Measurements from ENCODE around the gene CDK5R2.
"Not testable (repeated sequence)": the region's sequence is repeated elsewhere in the genome, so short reads cannot be mapped to it uniquely, and the experiment has no call there.

CDK5R2 gene

DNA sequence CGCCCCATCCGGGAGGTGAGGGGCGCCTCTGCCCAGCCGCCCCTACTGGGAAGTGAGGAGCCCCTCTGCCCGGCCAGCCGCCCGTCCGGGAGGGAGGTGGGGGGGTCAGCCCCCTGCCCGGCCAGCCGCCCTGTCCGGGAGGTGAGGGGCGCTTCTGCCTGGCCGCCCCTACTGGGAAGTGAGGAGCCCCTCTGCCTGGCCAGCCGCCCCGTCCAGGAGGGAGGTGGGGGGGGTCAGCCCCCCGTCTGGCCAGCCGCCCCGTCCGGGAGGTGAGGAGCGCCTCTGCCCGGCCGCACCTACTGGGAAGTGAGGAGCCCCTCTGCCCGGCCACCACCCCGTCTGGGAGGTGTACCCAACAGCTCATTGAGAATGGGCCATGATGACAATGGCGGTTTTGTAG is 27.7 kb upstream of the CDK5R2 start:
- H3K27ac ChIP-seq (ENCODE audit: low read depth, low read length); H3K36me3 ChIP-seq (ENCODE audit: control insufficient read depth, low read length); H3K9me2 ChIP-seq (replicated peaks; ENCODE audit: control insufficient read depth, low read length); H3K9me3 ChIP-seq (ENCODE audit: control insufficient read depth, insufficient read depth, low read length); H4K20me1 ChIP-seq (ENCODE audit: control insufficient read depth, insufficient read depth, low read depth, low read length); H3K27me3 ChIP-seq (ENCODE audit: control insufficient read depth, low read length); H3K4me2 ChIP-seq (ENCODE audit: low read length); H3K4me1 ChIP-seq (ENCODE audit: control insufficient read depth, low read length); H3K4me3 ChIP-seq (ENCODE audit: low read length); H3F3A ChIP-seq (ENCODE audit: control insufficient read depth, insufficient read depth); H3K79me2 ChIP-seq (ENCODE audit: control insufficient read depth, low read length): not testable (repeated sequence)

DNA sequence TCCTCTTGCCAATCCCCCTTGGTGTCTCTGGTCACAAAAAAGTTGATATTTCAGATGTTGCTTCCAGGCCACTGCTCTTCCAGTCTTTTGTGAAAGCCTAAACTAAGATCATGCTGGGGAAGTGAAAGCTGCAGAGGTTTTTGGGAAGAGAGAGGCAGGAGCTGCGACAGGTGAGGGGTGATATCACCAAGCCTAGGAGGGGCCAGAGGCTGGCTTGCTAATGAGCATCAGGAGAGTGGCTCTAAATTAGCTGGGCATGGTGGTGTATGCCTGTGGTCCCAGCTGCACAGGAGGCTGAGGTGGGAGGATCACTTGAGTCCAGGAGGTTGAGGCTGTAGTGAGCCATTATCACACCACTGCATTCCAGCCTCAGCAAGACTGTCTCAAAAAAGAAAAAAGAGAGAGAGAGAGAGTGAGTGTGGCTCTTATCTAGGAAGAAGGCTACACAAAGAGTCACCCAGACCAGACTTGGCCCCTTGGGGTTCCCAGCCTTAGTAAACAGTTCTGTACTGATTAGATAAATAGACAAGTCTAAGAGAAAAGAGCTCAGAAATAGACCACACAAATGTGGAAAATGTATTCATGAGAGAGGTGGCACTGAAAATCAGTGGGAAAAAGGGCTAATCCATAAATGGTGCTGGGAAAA is 14.6 kb upstream of the CDK5R2 start:
- no peak for TF ChIP-seq EZH2phosphoT487 (IDR thresholded peaks at IDR 0.05; ENCODE audit: borderline replicate concordance, low read length)
- TF ChIP-seq, protein P1, sequence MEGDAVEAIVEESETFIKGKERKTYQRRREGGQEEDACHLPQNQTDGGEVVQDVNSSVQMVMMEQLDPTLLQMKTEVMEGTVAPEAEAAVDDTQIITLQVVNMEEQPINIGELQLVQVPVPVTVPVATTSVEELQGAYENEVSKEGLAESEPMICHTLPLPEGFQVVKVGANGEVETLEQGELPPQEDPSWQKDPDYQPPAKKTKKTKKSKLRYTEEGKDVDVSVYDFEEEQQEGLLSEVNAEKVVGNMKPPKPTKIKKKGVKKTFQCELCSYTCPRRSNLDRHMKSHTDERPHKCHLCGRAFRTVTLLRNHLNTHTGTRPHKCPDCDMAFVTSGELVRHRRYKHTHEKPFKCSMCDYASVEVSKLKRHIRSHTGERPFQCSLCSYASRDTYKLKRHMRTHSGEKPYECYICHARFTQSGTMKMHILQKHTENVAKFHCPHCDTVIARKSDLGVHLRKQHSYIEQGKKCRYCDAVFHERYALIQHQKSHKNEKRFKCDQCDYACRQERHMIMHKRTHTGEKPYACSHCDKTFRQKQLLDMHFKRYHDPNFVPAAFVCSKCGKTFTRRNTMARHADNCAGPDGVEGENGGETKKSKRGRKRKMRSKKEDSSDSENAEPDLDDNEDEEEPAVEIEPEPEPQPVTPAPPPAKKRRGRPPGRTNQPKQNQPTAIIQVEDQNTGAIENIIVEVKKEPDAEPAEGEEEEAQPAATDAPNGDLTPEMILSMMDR (IDR thresholded peaks at IDR 0.05; ENCODE audit: low read depth, low read length, poor library complexity, severe bottlenecking): no peak
- Histone ChIP-seq H3K4me3 (ENCODE audit: low read length) (no peak overlapping the region), H3K9me3 (ENCODE audit: control insufficient read depth, insufficient read depth, low read length) (no peaks in the 10 kb centered on the region), H3K79me2 (ENCODE audit: control insufficient read depth, low read length) (no peaks in the 10 kb centered on the region), H3K27me3 (ENCODE audit: control insufficient read depth, low read length) (peaks cover 27% of the 10 kb centered on the region), H3K36me3 (ENCODE audit: control insufficient read depth, low read length) (no peaks in the 10 kb centered on the region), H3F3A (ENCODE audit: control insufficient read depth, insufficient read depth) (no peaks in the 10 kb centered on the region), H3K4me1 (ENCODE audit: control insufficient read depth, low read length) (no peaks in the 10 kb centered on the region), H3K9me2 (replicated peaks; ENCODE audit: control insufficient read depth, low read length) (no peaks in the 10 kb centered on the region), H3K27ac (ENCODE audit: low read depth, low read length) (no peak overlapping the region), H4K20me1 (ENCODE audit: control insufficient read depth, insufficient read depth, low read depth, low read length) (no peaks in the 10 kb centered on the region), H3K4me2 (ENCODE audit: low read length) (no peak overlapping the region)

DNA sequence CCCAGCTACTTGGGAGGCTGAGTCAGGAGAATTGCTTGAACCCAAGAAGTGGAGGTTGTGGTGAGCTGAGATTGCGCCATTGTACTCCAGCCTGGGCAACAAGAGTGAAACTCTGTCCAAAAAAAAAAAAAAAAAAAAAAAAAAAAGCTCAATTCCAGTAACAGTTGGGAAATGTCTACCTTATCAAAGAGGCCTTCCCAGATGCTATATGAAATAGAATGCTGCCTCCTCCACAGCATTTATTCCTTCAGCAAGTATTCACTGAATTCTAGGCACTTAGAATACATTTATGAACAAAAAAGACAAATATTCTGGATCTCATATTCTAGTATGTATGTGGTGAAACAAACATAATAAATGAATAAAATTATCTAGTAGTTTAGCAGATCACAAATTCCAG is 12.8 kb upstream of the CDK5R2 start:
- Histone ChIP-seq H3K9me3 (ENCODE audit: control insufficient read depth, insufficient read depth, low read length) (no peaks in the 10 kb centered on the region), H3K4me1 (ENCODE audit: control insufficient read depth, low read length) (no peaks in the 10 kb centered on the region), H3F3A (ENCODE audit: control insufficient read depth, insufficient read depth) (no peaks in the 10 kb centered on the region), H3K27ac (ENCODE audit: low read depth, low read length) (no peak overlapping the region), H3K9me2 (replicated peaks; ENCODE audit: control insufficient read depth, low read length) (no peaks in the 10 kb centered on the region), H3K4me3 (ENCODE audit: low read length) (no peak overlapping the region), H3K79me2 (ENCODE audit: control insufficient read depth, low read length) (no peaks in the 10 kb centered on the region), H4K20me1 (ENCODE audit: control insufficient read depth, insufficient read depth, low read depth, low read length) (no peaks in the 10 kb centered on the region), H3K4me2 (ENCODE audit: low read length) (no peak overlapping the region), H3K27me3 (ENCODE audit: control insufficient read depth, low read length) (peaks cover 30% of the 10 kb centered on the region), H3K36me3 (ENCODE audit: control insufficient read depth, low read length) (no peaks in the 10 kb centered on the region)
- TF ChIP-seq, protein P1 (IDR thresholded peaks at IDR 0.05; ENCODE audit: low read depth, low read length, poor library complexity, severe bottlenecking): no peak
- no peak for TF ChIP-seq EZH2phosphoT487 (IDR thresholded peaks at IDR 0.05; ENCODE audit: borderline replicate concordance, low read length)

DNA sequence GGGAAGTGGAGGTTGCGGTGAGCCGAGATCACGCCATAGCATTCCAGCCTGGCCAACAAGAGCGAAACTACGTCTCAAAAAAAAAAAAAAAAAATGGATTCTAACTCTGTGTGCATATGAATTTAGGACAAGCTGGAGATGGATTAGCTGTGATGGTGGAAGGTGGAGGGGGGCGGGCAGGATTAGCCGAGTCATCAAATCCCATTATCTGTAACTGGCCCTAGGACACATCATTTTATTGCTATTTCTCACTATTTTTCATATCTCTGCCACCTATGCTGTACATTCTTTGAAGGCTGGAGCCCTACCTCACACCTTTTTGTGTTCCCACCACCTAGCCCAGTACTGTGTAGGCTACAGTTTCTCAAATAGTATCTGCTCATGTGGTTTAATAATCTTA is 7.3 kb upstream of the CDK5R2 start:
- peaks cover 5% of the 10 kb centered on the region; the same call in 1 of the 2 replicates for H3K27me3 ChIP-seq (ENCODE audit: control insufficient read depth, low read length)

More for the DNA sequence above, 7.3 kb upstream of the CDK5R2 start:
- Histone ChIP-seq H3K4me2 (ENCODE audit: low read length) (no peak overlapping the region), H3K27ac (ENCODE audit: low read depth, low read length) (no peak overlapping the region), H3K9me3 (ENCODE audit: control insufficient read depth, insufficient read depth, low read length) (no peaks in the 10 kb centered on the region), H3K4me1 (ENCODE audit: control insufficient read depth, low read length) (no peaks in the 10 kb centered on the region), H3K36me3 (ENCODE audit: control insufficient read depth, low read length) (no peaks in the 10 kb centered on the region), H3K9me2 (replicated peaks; ENCODE audit: control insufficient read depth, low read length) (no peaks in the 10 kb centered on the region), H3K79me2 (ENCODE audit: control insufficient read depth, low read length) (no peaks in the 10 kb centered on the region), H3F3A (ENCODE audit: control insufficient read depth, insufficient read depth) (no peaks in the 10 kb centered on the region), H3K4me3 (ENCODE audit: low read length) (no peak overlapping the region), H4K20me1 (ENCODE audit: control insufficient read depth, insufficient read depth, low read depth, low read length) (no peaks in the 10 kb centered on the region)
- TF ChIP-seq EZH2phosphoT487 (IDR thresholded peaks at IDR 0.05; ENCODE audit: borderline replicate concordance, low read length): no peak
- TF ChIP-seq, protein P1 (IDR thresholded peaks at IDR 0.05; ENCODE audit: low read depth, low read length, poor library complexity, severe bottlenecking): no peak

All from DOHH2 (cell line).